ENCODE measurements around the gene FUS. TPM values are rescaled to one million over a fixed set of nuclear protein-coding genes. Genes with fewer than 3 reads are reported as not detected.

FUS gene
- total and polyA plus RNA-seq, 9 of the 15 experiments (the other 6 are each of a cell fraction or from before 2014, with no cell fraction given) = 43.9 to 575 (median 87.2) TPM

- TF ChIP-seq HIVEP1 (CRISPR knock-in tag; IDR thresholded peaks at IDR 0.05) = no peak
- no peak for TF ChIP-seq ARID1B (IDR thresholded peaks at IDR 0.05)
- no peak for TF ChIP-seq THAP7 (CRISPR knock-in tag; IDR thresholded peaks at IDR 0.05)
- TF ChIP-seq REST (IDR thresholded peaks at IDR 0.05; ENCODE audit: borderline replicate concordance) = peak; percentile 84
- peak; percentile 64; the same call in 1 of the 2 replicates for TF ChIP-seq REST (CRISPR knock-in tag; IDR thresholded peaks at IDR 0.05; ENCODE audit: low read depth)
- no peak for TF ChIP-seq ZFP91 (CRISPR knock-in tag; IDR thresholded peaks at IDR 0.05)
- TF ChIP-seq CEBPZ (IDR thresholded peaks at IDR 0.05; ENCODE audit: borderline replicate concordance, low read depth, low read length) = no peak
- no peak for TF ChIP-seq ZC3H8 (IDR thresholded peaks at IDR 0.05)
- no peak for TF ChIP-seq POU5F1 (IDR thresholded peaks at IDR 0.05; ENCODE audit: borderline replicate concordance, low read depth, low read length, partially characterized antibody)
- no peak for TF ChIP-seq TFE3 (CRISPR knock-in tag; IDR thresholded peaks at IDR 0.05)
- no peak for TF ChIP-seq KLF1 (tag; IDR thresholded peaks at IDR 0.05)
These were observed 37.6 kb upstream of the FUS start (continued) for GRCh38 chr16:31142109-31143010.
